Motor neuron (in vitro differentiated cells): ENCODE data around the gene TRIM62. TPM values are rescaled to one million over a fixed set of nuclear protein-coding genes. Genes with fewer than 3 reads are reported as not detected.

ENCODE experiments used
- ATAC-seq, 8 experiments: fragments of 200-7000 bp; cut with Tn5 transposase; replicated peaks in 6 of 8; 2 replicates each; pipeline ENCODE4 v1.8.0; 2021; ENCODE audit warnings: mild to moderate bottlenecking in 8 of 8, moderate library complexity in 8 of 8
- H3K27ac ChIP-seq, 2 donors: fragments of 250-450 bp; sonication (Bioruptor Pico); 2 replicates each; pipeline ENCODE4 v1.9.0; 2021; ENCODE audit warnings: antibody characterized with exemption in 2 of 2, mild to moderate bottlenecking in 2 of 2, moderate library complexity in 1 of 2
- H3K4me1 ChIP-seq, 2 donors: fragments of 250-450 bp; sonication (Bioruptor Pico); replicated peaks in 1 of 2; 2 replicates each; pipeline ENCODE4 v1.6.1; 2021; ENCODE audit warnings: antibody characterized with exemption in 2 of 2, mild to moderate bottlenecking in 2 of 2, moderate library complexity in 1 of 2
- H3K4me3 ChIP-seq, 5 donors: fragments of 250-450 bp; sonication (Bioruptor Pico); 2 replicates each; pipeline ENCODE4 v1.9.0; 2021; ENCODE audit warnings: antibody characterized with exemption in 5 of 5, mild to moderate bottlenecking in 5 of 5, moderate library complexity in 4 of 5
- WGBS, 10 experiments: fragments of 450-650 bp; shearing (Covaris generic); methylation state at CpG; one replicate each; pipeline ENCODE4 v1.0.0; 2022; 5-methylcytosine and 5-hydroxymethylcytosine counted together
- in situ Hi-C, 9 experiments: fragments of 400-800 bp; cut with MboI; loops; one replicate each; pipeline ENCODE4 v1.15.0; 2021; ENCODE audit warnings: low sequenced_read_pairs in 9 of 9, low pct_unique_long_range_greater_than_20kb in 2 of 9; ENCODE audit not compliant: unreplicated experiment in 9 of 9
- total RNA-seq, 8 experiments: library from RNA; unstranded; fragments of 300-600 nt; gene quantifications; 2 replicates each; pipeline versions ENCODE4 v1.2.3 to v1.2.4, GENCODE V29; 2022

TRIM62 gene
- total RNA-seq, 8 experiments from 2014 or later: 2.5 to 12.6 (median 7.7) TPM

DNA sequence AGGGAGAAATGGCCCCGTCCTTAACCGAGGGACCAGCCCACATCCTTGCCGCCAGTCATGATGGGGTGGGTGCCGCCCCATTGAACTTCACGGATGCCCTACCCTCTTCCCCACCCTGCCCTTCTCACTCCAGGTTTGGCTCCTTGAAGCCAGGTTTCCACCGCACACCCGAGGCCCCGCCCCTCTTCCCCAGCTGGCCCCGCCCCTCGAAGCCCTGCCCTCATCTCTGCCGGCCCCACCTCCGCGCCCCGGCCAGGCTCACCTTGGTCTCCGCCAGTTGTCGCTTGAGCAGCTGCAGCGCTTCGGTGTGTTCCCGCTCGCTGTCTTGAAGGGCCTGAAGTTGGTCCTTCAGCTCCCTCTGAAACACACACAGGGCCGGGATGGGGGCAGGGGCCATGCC is 16.6 kb downstream of the TRIM62 start:
- no peak overlapping the region for H3K4me3 ChIP-seq
- in situ Hi-C loops: loop anchor here in 1 of 9 experiments (25.0 kb wide), 1 partner anchor 97 kb away; the partner anchor contains the start of gene ZNF362
- 83 to 100% methylated on average over 1 to 5 of the region's 21 CpGs; no CpG with 5 or more reads in 8 of the 10 experiments for WGBS, 10 experiments
- no peak overlapping the region for H3K27ac ChIP-seq
- peaks cover 34 to 46% of the 10 kb centered on the region in 2 donors for H3K4me1 ChIP-seq
- no peak for ATAC-seq

DNA sequence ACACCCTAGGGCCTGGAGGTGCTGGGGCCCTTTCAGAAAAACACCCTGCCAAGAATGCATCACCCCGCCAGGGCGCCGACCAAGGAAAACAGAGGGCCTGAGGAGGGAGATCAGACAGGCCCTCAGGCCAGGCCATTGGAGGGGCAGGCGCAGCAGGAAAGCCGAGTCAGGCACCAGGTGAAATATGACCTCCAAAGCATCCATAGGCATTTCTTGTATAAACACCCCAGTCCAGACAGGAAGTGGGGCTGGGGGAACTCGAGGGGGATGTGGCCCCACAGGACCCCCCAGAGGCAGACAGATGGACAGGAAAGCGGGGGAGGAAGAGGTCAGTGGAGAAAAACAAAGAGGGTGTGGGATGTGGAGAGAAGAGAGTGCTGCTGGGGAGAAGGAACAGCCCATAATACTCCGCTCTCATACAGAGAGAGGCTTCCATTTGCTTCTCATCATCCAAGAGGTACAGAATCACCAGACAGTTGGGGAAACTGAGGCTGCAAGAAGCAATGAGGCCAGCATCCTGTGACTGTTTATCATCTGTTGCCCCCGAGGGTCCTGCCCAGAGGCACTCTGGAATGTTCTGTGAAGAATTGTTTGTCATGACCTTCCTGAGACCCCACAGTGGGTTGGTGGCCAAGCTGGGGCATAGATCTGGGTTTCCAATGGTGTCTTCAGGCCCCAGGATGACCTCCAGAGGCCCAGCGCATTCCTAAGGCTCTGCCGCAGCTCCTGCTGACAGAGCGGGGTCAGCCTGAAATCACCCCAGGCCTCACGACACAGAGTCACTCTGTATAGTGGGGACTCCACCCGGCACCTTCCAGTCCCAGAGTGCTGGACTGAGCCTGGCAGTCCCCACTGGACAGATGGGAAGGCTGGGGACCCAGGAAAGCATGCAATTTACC is 18.0 kb downstream of the TRIM62 start:
- in situ Hi-C loops: loop anchor here in 1 of 9 experiments (25.0 kb wide), 1 partner anchor 98 kb away; the partner anchor contains the start of gene ZNF362
- H3K4me3 ChIP-seq: no peak overlapping the region
- peak in 1 of 8 experiments; percentile 14 for ATAC-seq
- H3K4me1 ChIP-seq: peaks cover 23 to 35% of the 10 kb centered on the region in 2 donors
- WGBS, 10 experiments: 17 to 93% (median 60%) methylated on average over 1 to 10 of the region's 14 CpGs; no CpG with 5 or more reads in 2 of the 10 experiments
- H3K27ac ChIP-seq: no peak overlapping the region

DNA sequence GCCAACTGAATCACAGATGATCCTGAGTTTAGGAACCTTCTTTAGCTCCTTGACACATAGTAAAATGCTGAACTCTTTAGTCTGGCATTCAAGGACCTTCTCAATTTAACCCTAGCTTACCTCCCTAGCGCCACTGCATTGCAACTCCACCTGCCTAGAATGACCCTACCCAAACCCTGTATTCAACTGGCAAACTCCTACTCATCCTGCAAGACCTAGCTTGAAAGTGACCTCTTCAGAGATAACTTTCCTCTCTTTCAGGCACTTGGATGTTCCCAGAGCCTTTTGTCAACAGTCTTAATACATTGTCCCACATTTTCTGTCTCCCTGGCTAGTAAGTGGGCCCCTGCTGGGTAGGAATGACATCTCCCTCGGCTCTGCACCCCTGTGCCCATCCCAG is 19.7 kb downstream of the TRIM62 start:
- H3K4me3 ChIP-seq: no peak overlapping the region
- 0 to 100% (median 92%) methylated on average over 1 to 2 of the region's 2 CpGs; no CpG with 5 or more reads in 3 of the 10 experiments for WGBS, 10 experiments
- peaks cover 23 to 30% of the 10 kb centered on the region in 2 donors for H3K4me1 ChIP-seq
- in situ Hi-C loops: loop anchor here in 1 of 9 experiments (25.0 kb wide), 1 partner anchor 100 kb away; the partner anchor contains the start of gene ZNF362
- no peak for ATAC-seq
- no peak overlapping the region for H3K27ac ChIP-seq

DNA sequence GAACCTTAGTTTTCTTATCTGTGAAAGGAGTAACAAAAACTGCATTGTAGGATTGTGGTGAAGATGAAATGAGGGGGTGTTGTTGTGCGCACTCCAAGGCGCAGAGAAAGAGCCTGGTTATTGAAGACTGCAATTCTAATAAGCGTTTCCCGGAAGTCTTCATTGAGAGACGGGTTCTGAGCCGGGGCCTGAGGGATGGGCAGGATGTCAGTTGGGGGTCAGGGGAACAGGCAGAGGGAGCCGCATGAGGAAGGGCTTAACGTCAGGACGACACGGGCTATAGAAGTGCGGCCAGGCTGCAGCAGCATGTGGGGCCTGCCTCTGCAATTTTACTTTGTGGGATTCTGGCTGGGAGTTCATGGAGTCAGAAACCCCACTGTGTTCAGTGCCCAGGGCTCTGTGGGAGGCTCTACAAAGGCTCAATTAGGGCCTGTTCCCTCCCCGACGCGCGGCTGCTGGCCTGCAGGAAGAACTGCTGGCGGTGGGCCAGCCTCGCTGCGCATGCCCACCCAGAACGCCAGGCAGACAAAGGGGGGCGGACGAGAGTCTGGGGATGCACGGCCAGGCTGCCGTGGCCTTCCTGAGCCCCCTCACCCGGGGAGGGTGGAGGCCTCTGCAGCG is 20.7 kb downstream of the TRIM62 start:
- ATAC-seq: peak in 5 of 8 experiments; percentile 78 to 89 (median 83)
- Histone ChIP-seq H3K27ac (peak overlapping the region; percentile 3 to 11), H3K4me3 (no peak overlapping the region), H3K4me1 (peaks cover 23 to 30% of the 10 kb centered on the region in 2 donors)
- WGBS, 10 experiments: 0 to 49% (median 26%) methylated on average over 2 to 16 of the region's 25 CpGs; no CpG with 5 or more reads in 3 of the 10 experiments
- in situ Hi-C loops: loop anchor here in 1 of 9 experiments (25.0 kb wide), 1 partner anchor 101 kb away; the partner anchor contains the start of gene ZNF362

DNA sequence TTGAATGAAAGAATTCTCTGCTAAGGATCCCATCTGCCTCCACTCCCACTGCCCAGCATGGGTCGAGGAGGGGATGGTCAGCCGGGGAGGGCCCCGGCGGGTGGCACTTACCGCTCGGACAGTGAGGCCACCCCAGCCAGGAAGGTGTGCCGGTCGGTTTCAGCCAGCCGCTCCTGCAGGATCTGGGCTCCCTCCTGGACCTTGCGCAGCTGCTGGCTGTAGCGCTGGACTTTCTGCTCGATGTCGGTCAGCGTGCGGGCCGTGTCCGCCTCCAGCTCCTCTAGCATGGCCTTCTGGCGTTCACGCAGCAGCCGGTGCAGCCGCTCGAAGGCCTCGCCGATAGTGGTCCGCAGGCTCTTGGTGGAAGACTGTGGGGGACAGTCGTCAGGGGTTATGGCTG is 22.3 kb downstream of the TRIM62 start:
- Histone ChIP-seq H3K4me3 (no peak overlapping the region), H3K27ac (no peak overlapping the region), H3K4me1 (peaks cover 23 to 30% of the 10 kb centered on the region in 2 donors)
- 91 to 100% (median 97%) methylated on average over 1 to 20 of the region's 26 CpGs; no CpG with 5 or more reads in 5 of the 10 experiments for WGBS, 10 experiments
- in situ Hi-C loops: loop anchor here in 1 of 9 experiments (25.0 kb wide), 1 partner anchor 103 kb away; the partner anchor contains the start of gene ZNF362
- ATAC-seq: no peak

DNA sequence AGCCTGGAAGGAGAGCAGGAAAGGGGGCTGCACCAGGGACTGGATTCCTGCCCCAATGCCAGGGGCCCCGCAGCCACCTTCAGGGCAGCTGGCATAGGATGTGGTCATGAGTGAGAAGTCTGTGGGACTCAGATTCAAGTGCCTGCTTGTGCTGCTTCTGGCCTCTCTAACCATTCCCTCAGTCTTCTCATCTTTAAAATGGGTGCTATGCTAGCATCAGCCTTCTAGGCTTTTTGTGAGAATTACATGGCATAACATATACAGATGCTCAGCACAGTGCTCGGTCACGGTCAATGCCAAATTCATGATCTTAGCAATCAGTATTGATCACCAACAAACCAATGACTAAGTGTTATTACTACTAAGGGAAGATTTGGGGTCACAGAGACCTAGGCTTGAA is 23.5 kb downstream of the TRIM62 start:
- no peak for ATAC-seq
- H3K4me1 ChIP-seq: peaks cover 17 to 21% of the 10 kb centered on the region in 2 donors
- no peak overlapping the region for H3K4me3 ChIP-seq
- H3K27ac ChIP-seq: no peak overlapping the region
- WGBS, 10 experiments: 88 to 100% (median 100%) methylated on average over 1 to 3 of the region's 3 CpGs; no CpG with 5 or more reads in 1 of the 10 experiments
- in situ Hi-C loops: loop anchor here in 1 of 9 experiments (25.0 kb wide), 1 partner anchor 104 kb away; the partner anchor contains the start of gene ZNF362

DNA sequence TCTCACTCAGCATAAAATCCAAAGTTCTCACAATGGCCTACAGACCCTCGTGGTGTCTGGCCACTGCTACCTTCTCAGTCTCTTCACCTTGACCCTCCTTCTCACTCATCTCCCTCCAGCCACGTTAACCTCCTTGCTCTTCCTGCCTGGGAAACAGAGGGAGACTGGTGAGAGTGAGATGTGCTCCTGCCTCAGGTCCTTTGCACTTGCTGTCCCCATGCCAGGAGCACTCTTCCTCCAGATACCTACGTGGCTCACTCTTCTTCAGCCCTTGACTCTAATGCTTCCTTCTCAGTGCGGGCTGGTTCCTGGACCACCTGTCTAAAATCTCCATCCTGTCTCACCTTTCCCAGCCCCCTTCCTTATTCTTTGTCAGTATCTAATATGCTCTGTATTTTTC is 24.7 kb downstream of the TRIM62 start:
- ATAC-seq: no peak
- in situ Hi-C loops: loop anchor here in 1 of 9 experiments (25.0 kb wide), 1 partner anchor 105 kb away; the partner anchor contains the start of gene ZNF362
- Histone ChIP-seq H3K4me1 (peaks cover 29% of the 10 kb centered on the region in 2 donors), H3K4me3 (no peak overlapping the region), H3K27ac (no peak overlapping the region)
- WGBS, 10 experiments: 70 to 100% (median 92%) methylated on average over 1 to 4 of the region's 4 CpGs; no CpG with 5 or more reads in 2 of the 10 experiments

DNA sequence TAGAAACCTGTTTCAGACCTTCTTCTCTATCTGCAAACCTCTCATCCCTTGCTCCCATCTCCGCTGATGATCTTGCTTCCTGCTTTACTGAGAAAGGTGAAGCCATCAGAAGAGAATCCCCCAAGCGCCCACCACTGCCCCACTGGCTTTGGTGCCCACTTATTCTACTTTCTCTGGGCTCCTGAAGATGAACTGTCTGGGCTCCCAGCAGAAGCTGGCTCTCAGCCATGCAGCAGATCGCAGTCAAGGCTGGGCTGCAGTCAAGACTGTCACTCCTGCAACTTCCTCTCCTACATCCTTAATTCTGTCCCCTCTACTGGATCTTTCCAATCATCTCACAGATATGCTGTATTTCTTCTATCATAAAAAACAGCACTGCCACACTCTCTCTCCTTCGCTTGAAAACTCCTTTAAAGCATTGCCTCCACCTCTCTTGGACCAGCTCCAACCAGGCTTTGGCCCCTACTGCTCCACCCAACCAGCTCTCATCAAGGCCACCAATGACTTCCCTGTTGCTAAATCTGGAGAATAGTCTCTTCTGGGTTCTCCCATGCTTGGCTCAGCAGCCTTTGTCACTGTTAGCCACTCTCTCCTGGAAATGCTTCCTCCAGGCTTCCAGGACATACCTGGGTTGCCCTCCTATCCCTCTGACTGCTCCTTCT is 25.8 kb downstream of the TRIM62 start:
- in situ Hi-C loops: loop anchor here in 1 of 9 experiments (25.0 kb wide), 1 partner anchor 106 kb away; the partner anchor contains the start of gene ZNF362
- WGBS, 10 experiments: 70 to 100% (median 92%) methylated on average over 1 to 4 of the region's 4 CpGs; no CpG with 5 or more reads in 3 of the 10 experiments
- H3K4me3 ChIP-seq: no peak overlapping the region
- peak in 3 of 8 experiments; percentile 59 to 71 (median 62) for ATAC-seq
- H3K4me1 ChIP-seq: peaks cover 30 to 32% of the 10 kb centered on the region in 2 donors
- H3K27ac ChIP-seq: no peak overlapping the region

DNA sequence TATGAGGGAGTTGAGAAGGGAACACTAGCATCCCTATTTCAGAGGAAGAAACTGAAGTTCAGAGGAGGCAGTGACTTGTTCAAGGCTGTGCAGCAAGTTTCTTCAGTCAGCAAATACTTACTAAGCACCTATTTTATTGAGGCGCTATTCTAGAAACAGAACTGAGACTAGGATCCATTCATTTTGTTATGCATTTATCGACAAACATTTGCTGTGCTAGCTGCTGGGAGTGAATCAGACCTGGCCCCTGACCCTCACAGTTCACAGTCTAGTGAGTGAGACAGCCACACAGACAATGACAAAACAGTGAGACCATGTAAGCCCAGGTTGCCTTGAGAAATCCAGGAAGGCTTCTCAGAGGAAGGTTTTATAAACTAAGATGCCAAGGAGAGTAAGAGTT is 28.2 kb downstream of the TRIM62 start:
- Histone ChIP-seq H3K4me1 (peaks cover 23 to 25% of the 10 kb centered on the region in 2 donors), H3K27ac (peak overlapping the region; percentile 22 to 47), H3K4me3 (no peak overlapping the region)
- in situ Hi-C loops: loop anchor here in 1 of 9 experiments (25.0 kb wide), 1 partner anchor 109 kb away; the partner anchor contains the start of gene ZNF362
- WGBS, 10 experiments: 74 to 100% (median 100%) methylated on average over 1 to 2 of the region's 2 CpGs; no CpG with 5 or more reads in 2 of the 10 experiments
- no peak for ATAC-seq

DNA sequence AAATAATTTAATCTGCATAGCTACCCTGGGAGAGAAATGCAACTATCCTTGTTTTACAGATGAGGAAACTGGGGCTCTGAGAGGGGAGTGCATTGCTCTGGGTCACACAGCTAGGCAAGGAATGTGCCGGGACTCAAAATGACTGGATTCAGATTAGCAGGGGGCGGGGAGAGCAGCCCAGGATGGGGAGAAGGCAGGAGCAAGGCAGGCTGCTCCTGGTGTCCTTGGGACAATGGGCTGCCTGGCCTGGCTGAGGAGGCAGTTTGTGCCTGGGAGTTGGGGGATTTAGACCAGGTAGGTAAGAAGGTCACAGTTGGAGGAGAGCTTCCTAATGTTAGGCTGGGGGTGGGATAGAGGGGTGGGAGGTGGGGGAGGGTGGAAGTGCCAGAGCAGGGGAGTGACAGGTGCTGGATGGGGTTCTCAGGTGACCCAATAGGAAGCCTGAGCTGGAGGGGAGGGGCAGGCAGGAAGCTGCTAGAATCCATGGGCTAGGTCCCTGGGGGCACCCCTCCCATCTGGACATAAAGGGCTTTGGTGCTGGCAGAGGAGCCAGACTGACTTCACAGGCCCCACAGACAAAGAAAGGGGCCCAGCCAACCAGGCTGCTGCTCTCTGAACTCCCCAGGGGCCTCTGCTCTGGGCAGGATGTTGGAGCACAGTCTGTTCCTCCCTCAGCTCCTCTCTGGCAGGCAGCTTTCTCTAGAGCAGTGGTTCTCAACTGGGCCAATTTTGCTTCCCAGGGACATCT is 29.0 kb downstream of the TRIM62 start:
- H3K4me3 ChIP-seq: no peak overlapping the region
- in situ Hi-C loops: loop anchor here in 1 of 9 experiments (25.0 kb wide), 1 partner anchor 109 kb away; the partner anchor contains the start of gene ZNF362
- H3K27ac ChIP-seq: peak overlapping the region; percentile 22 to 47
- peak; percentile 44 to 96 (median 91) for ATAC-seq
- WGBS, 10 experiments: 29 to 94% (median 60%) methylated on average over 1 to 2 of the region's 2 CpGs; no CpG with 5 or more reads in 4 of the 10 experiments
- peaks cover 23 to 25% of the 10 kb centered on the region in 2 donors for H3K4me1 ChIP-seq

DNA sequence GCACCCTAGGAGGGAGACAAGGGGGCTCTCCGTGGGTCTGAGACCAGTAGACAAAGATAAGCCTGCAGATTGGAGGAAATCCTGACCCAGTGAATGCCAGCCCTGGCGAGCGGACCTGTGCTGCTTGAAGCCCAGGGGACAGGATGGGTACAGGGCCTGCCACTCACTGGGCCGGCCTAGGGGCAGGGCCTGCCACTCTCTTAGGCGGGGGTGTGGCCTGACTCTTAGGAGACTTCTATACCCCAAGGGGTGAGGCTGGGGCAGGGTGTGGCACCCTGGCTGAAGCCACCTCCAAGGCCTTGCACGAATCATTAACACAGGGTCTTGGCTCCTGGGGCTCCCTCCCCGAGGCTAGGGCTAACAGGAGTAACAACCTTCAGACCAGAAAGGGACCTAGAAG is 30.7 kb downstream of the TRIM62 start:
- ATAC-seq: peak in 3 of 8 experiments; percentile 22 to 48 (median 40)
- WGBS, 10 experiments: 40 to 82% (median 60%) methylated on average over 1 to 7 of the region's 7 CpGs; no CpG with 5 or more reads in 3 of the 10 experiments
- Histone ChIP-seq H3K27ac (no peak overlapping the region), H3K4me1 (peaks cover 23 to 25% of the 10 kb centered on the region in 2 donors), H3K4me3 (no peak overlapping the region)
- in situ Hi-C loops: loop anchor here in 1 of 9 experiments (25.0 kb wide), 1 partner anchor 111 kb away; the partner anchor contains the start of gene ZNF362
